ENCODE measurements around the gene PRF1.

GRCh38 chr10:70601746-70602145 lies 795 bp downstream of the PRF1 start:
- TF ChIP-seq CTCF (IDR thresholded peaks at IDR 0.05) (no peak), POLR2A (IDR thresholded peaks at IDR 0.05) (no peak)

All from esophagus squamous epithelium (tissue), 4 donors.